DND-41 (cell line): ENCODE results near the gene CEP112.
"Not testable (repeated sequence)": the region's sequence is repeated elsewhere in the genome, so short reads cannot be mapped to it uniquely, and the experiment has no call there.

ENCODE experiments used
- ATAC-seq: fragments of 200-7000 bp; cut with Tn5 transposase; 3 replicates; pipeline ENCODE4 v1.9.1; 2021; ENCODE audit warnings: low read depth; ENCODE audit not compliant: insufficient read depth
- DNase-seq: peaks from one replicate; pipeline ENCODE4 v3.0.0-alpha.2; 2020
- H2AFZ ChIP-seq: 2 replicates; pipeline ENCODE4 v1.6.0; 2012; ENCODE audit warnings: low read depth, low read length
- H3K27ac ChIP-seq: 2 replicates; pipeline ENCODE4 v1.5.1; 2012; ENCODE audit warnings: low read length, inconsistent platforms
- H3K27me3 ChIP-seq: fragments of 200-600 bp; sonication (generic); 2 replicates; pipeline ENCODE4 v1.6.0; 2012; ENCODE audit warnings: low read length, mild to moderate bottlenecking, inconsistent platforms; ENCODE audit not compliant: insufficient read depth, poor library complexity
- H3K36me3 ChIP-seq: 2 replicates; pipeline ENCODE4 v1.5.1; 2012; ENCODE audit warnings: low read length, inconsistent platforms; ENCODE audit not compliant: insufficient read depth
- H3K4me1 ChIP-seq: 2 replicates; pipeline ENCODE4 v1.5.1; 2012; ENCODE audit warnings: mild to moderate bottlenecking, low read length; ENCODE audit not compliant: insufficient read depth
- H3K4me2 ChIP-seq: 2 replicates; pipeline ENCODE4 v1.6.0; 2012; ENCODE audit warnings: mild to moderate bottlenecking, moderate library complexity, low read length, inconsistent platforms; ENCODE audit not compliant: insufficient read depth
- H3K4me3 ChIP-seq, 2 experiments: fragments of 200-600 bp in 1 of 2; shearing (Covaris generic) in 1 of 2; 2 replicates each; pipeline ENCODE4 v1.5.1; 2012 to 2016; ENCODE audit warnings: inconsistent platforms in 2 of 2, low read length in 2 of 2, mild to moderate bottlenecking in 2 of 2, low read depth in 1 of 2, moderate library complexity in 1 of 2
- H3K79me2 ChIP-seq: 2 replicates; pipeline ENCODE4 v1.6.0; 2012; ENCODE audit warnings: low read length, inconsistent platforms; ENCODE audit not compliant: insufficient read depth
- H3K9ac ChIP-seq: 2 replicates; pipeline ENCODE4 v1.6.0; 2012; ENCODE audit warnings: low read depth, mild to moderate bottlenecking, inconsistent platforms, low read length, moderate library complexity
- H3K9me3 ChIP-seq: 2 replicates; pipeline ENCODE4 v1.5.1; 2012; ENCODE audit warnings: low read length, moderate library complexity, mild to moderate bottlenecking, inconsistent platforms; ENCODE audit not compliant: insufficient read depth, severe bottlenecking
- H4K20me1 ChIP-seq: 2 replicates; pipeline ENCODE4 v1.6.0; 2012; ENCODE audit warnings: low read length; ENCODE audit not compliant: insufficient read depth
- CTCF ChIP-seq: IDR thresholded peaks from 2 replicates; pipeline ENCODE4 v1.5.1; 2012; ENCODE audit warnings: borderline replicate concordance, low read length, moderate library complexity, mild to moderate bottlenecking; ENCODE audit not compliant: poor library complexity, severe bottlenecking; ENCODE audit errors: extremely low read depth
- EZH2 ChIP-seq: IDR thresholded peaks from 3 replicates; pipeline ENCODE4 v1.6.1; 2012; ENCODE audit warnings: borderline replicate concordance, low read depth, mild to moderate bottlenecking, moderate library complexity, low read length, inconsistent platforms; ENCODE audit not compliant: severe bottlenecking

Gene CEP112

GRCh38 chr17:66087073-66087472, 104.9 kb downstream of the CEP112 start:
- no peak overlapping the region for H3K27ac ChIP-seq
- DNase-seq (no peak), ATAC-seq (no peak)
- H4K20me1 ChIP-seq = no peaks in the 10 kb centered on the region
- H3K27me3 ChIP-seq = no peaks in the 10 kb centered on the region
- no peaks in the 10 kb centered on the region for H3K79me2 ChIP-seq
- no peak overlapping the region for H3K4me3 ChIP-seq
- no peak overlapping the region for H3K4me2 ChIP-seq
- no peak overlapping the region for H3K9ac ChIP-seq
- TF ChIP-seq CTCF (no peak), EZH2 (no peak)
- peaks cover 5% of the 10 kb centered on the region for H3K9me3 ChIP-seq
- H3K4me1 ChIP-seq = no peaks in the 10 kb centered on the region
- H3K36me3 ChIP-seq = no peaks in the 10 kb centered on the region
- H2AFZ ChIP-seq = no peak overlapping the region

- no peak overlapping the region for H3K27ac ChIP-seq
- TF ChIP-seq EZH2 (no peak), CTCF (no peak)
- ATAC-seq = no peak
- no peak overlapping the region for H3K4me3 ChIP-seq
- peaks cover 5% of the 10 kb centered on the region for H3K9me3 ChIP-seq
- no peaks in the 10 kb centered on the region for H3K27me3 ChIP-seq
- no peaks in the 10 kb centered on the region for H3K36me3 ChIP-seq
- H3K79me2 ChIP-seq = no peaks in the 10 kb centered on the region
- no peak overlapping the region for H3K9ac ChIP-seq
- H3K4me1 ChIP-seq = no peaks in the 10 kb centered on the region
- DNase-seq = no peak
- no peaks in the 10 kb centered on the region for H4K20me1 ChIP-seq
- H2AFZ ChIP-seq = no peak overlapping the region
- H3K4me2 ChIP-seq = no peak overlapping the region
Measured at GRCh38 chr17:66085221-66085620, 106.7 kb downstream of the CEP112 start.

GRCh38 chr17:66080670-66081069, 111.3 kb downstream of the CEP112 start:
- not testable (repeated sequence) for H3K79me2 ChIP-seq, H4K20me1 ChIP-seq, H3K27ac ChIP-seq, H3K36me3 ChIP-seq, H3K9me3 ChIP-seq, H3K4me3 ChIP-seq, H3K4me2 ChIP-seq, H3K27me3 ChIP-seq, H3K9ac ChIP-seq, H2AFZ ChIP-seq, DNase-seq, ATAC-seq
- H3K4me1 ChIP-seq = peaks cover 29% of the 10 kb centered on the region

- peak overlapping the region; percentile 50 for H3K4me2 ChIP-seq
- TF ChIP-seq EZH2 (no peak), CTCF (no peak)
- H3K36me3 ChIP-seq = no peaks in the 10 kb centered on the region
Measured at GRCh38 chr17:66076546-66077190, 115.3 kb downstream of the CEP112 start.

More at GRCh38 chr17:66076546-66077190, 115.3 kb downstream of the CEP112 start:
- Histone ChIP-seq H3K4me3 (no peak overlapping the region), H2AFZ (0 out of 2 replicates have a peak overlapping the region, but pooled peaks have one; percentile 18), H4K20me1 (no peaks in the 10 kb centered on the region), H3K27me3 (no peaks in the 10 kb centered on the region), H3K9me3 (no peaks in the 10 kb centered on the region), H3K79me2 (no peaks in the 10 kb centered on the region), H3K27ac (peak overlapping the region; percentile 84), H3K4me1 (peaks cover 40% of the 10 kb centered on the region), H3K9ac (peak overlapping the region; percentile 30)
- DNase-seq (peak; percentile 93), ATAC-seq (peak; percentile 95)
